MM.1S (cell line): ENCODE data around the gene RASGEF1C.

Experiments
- DNase-seq: peaks from one replicate; pipeline ENCODE4 v3.0.0-alpha.2; 2015
- H2AFZ ChIP-seq: fragments of 300-600 bp; sonication (generic); 2 replicates; pipeline ENCODE4 v1.6.0; 2016; ENCODE audit warnings: antibody characterized with exemption, low read length
- H3F3A ChIP-seq: fragments of 300-600 bp; sonication (generic); 2 replicates; pipeline ENCODE4 v1.6.1; 2016; ENCODE audit warnings: mild to moderate bottlenecking, antibody characterized with exemption, low read length, moderate library complexity, mixed read lengths; ENCODE audit not compliant: insufficient read depth
- H3K27ac ChIP-seq: fragments of 300-600 bp; sonication (generic); 2 replicates; pipeline ENCODE4 v1.5.1; 2016; ENCODE audit warnings: mild to moderate bottlenecking, low read length
- H3K27me3 ChIP-seq: fragments of 300-600 bp; sonication (generic); replicated peaks from 2 replicates; pipeline ENCODE4 v1.6.0; 2016; ENCODE audit warnings: low read length; ENCODE audit not compliant: insufficient read depth
- H3K36me3 ChIP-seq: fragments of 300-600 bp; sonication (generic); replicated peaks from 2 replicates; pipeline ENCODE4 v1.6.1; 2016; ENCODE audit warnings: mild to moderate bottlenecking, low read length, mixed read lengths; ENCODE audit not compliant: insufficient read depth
- H3K4me1 ChIP-seq: fragments of 300-600 bp; sonication (generic); 2 replicates; pipeline ENCODE4 v1.6.1; 2016; ENCODE audit warnings: low read length, mixed read lengths
- H3K4me2 ChIP-seq: fragments of 300-600 bp; sonication (generic); 2 replicates; pipeline ENCODE4 v1.6.0; 2016; ENCODE audit warnings: low read depth, low read length
- H3K4me3 ChIP-seq: fragments of 300-600 bp; sonication (generic); 2 replicates; pipeline ENCODE4 v1.5.1; 2016; ENCODE audit warnings: low read length, mixed read lengths
- H3K79me2 ChIP-seq: fragments of 300-600 bp; sonication (generic); 2 replicates; pipeline ENCODE4 v1.6.1; 2016; ENCODE audit warnings: mixed run types, low read length, mixed read lengths
- H3K9ac ChIP-seq: fragments of 300-600 bp; sonication (generic); 2 replicates; pipeline ENCODE4 v1.6.1; 2016; ENCODE audit warnings: low read length, mixed read lengths
- H3K9me2 ChIP-seq: fragments of 300-600 bp; sonication (generic); replicated peaks from 2 replicates; pipeline ENCODE4 v1.6.1; 2016; ENCODE audit warnings: mild to moderate bottlenecking, low read length, mixed read lengths; ENCODE audit not compliant: insufficient read depth
- H3K9me3 ChIP-seq: fragments of 300-600 bp; sonication (generic); replicated peaks from 2 replicates; pipeline ENCODE4 v1.6.1; 2016; ENCODE audit warnings: mild to moderate bottlenecking, low read length, mixed read lengths; ENCODE audit not compliant: insufficient read depth
- H4K20me1 ChIP-seq: fragments of 300-600 bp; sonication (generic); 2 replicates; pipeline ENCODE4 v1.6.1; 2016; ENCODE audit warnings: mild to moderate bottlenecking, low read length, moderate library complexity, mixed read lengths; ENCODE audit not compliant: insufficient read depth
- EZH2 ChIP-seq: fragments of 300-600 bp; sonication (generic); optimal IDR thresholded peaks from 2 replicates; pipeline ENCODE3; 2017; ENCODE audit warnings: low read depth, mild to moderate bottlenecking, antibody characterized with exemption, low read length, mixed read lengths
- EZH2phosphoT487 ChIP-seq: fragments of 300-600 bp; sonication (generic); IDR thresholded peaks from 2 replicates; pipeline ENCODE4 v1.6.1; 2018; ENCODE audit warnings: antibody characterized with exemption, low read length
- TF ChIP-seq, protein P1 (sequence below): fragments of 300-600 bp; sonication (generic); IDR thresholded peaks from 2 replicates; pipeline ENCODE4 v1.5.1; 2016; ENCODE audit warnings: antibody characterized with exemption, low read length, mixed read lengths

Gene RASGEF1C

DNA sequence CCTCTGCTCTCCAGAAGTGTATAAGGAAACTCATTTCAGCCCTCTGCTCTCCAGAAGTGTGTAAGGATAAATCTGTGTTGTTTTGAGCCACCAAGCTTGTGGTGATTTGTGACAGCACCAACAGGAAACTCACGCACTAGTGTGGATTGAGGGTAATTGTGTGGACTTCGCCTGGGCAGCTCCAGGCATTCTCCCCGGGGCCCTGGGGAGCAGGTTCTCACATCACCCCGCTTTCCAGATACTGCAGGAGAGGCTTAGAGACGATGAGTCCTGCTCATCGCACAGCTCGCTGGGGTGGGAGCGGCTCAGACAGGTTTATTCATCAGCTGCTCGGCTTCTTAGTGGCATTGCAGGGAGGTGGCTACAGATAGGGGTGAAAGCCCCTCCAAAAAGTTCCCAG lies 99.1 kb downstream of the RASGEF1C start:
- Histone ChIP-seq H4K20me1 (no peaks in the 10 kb centered on the region), H3K4me2 (no peak overlapping the region), H3K9ac (no peak overlapping the region), H3F3A (no peaks in the 10 kb centered on the region), H3K36me3 (no peaks in the 10 kb centered on the region), H3K79me2 (no peaks in the 10 kb centered on the region), H3K27me3 (peaks cover 33% of the 10 kb centered on the region), H3K27ac (no peak overlapping the region), H3K4me1 (no peaks in the 10 kb centered on the region), H2AFZ (no peak overlapping the region), H3K9me3 (no peaks in the 10 kb centered on the region), H3K4me3 (no peak overlapping the region), H3K9me2 (no peaks in the 10 kb centered on the region)
- no peak for DNase-seq
- TF ChIP-seq EZH2 (no peak), EZH2phosphoT487 (no peak)
- TF ChIP-seq, protein P1, sequence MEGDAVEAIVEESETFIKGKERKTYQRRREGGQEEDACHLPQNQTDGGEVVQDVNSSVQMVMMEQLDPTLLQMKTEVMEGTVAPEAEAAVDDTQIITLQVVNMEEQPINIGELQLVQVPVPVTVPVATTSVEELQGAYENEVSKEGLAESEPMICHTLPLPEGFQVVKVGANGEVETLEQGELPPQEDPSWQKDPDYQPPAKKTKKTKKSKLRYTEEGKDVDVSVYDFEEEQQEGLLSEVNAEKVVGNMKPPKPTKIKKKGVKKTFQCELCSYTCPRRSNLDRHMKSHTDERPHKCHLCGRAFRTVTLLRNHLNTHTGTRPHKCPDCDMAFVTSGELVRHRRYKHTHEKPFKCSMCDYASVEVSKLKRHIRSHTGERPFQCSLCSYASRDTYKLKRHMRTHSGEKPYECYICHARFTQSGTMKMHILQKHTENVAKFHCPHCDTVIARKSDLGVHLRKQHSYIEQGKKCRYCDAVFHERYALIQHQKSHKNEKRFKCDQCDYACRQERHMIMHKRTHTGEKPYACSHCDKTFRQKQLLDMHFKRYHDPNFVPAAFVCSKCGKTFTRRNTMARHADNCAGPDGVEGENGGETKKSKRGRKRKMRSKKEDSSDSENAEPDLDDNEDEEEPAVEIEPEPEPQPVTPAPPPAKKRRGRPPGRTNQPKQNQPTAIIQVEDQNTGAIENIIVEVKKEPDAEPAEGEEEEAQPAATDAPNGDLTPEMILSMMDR = no peak

DNA sequence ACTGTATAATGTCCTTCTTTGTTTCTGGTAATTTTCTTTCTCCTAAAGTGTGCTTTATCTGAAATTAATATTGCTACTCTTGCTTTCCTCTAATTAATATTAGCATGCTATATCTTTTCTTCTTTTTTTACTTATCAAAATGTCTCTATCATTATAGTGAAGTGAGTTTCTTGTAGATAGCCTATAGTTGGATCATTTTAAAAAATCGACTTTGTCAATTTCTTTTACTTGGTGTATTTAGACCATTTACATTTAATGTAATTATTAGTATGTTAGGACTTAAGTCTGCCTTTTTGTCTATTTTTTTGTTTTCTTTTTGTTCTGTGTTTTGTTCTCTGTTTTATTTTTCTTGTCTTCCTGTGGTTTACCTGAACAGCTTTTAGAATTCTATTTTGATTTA lies 102.0 kb downstream of the RASGEF1C start:
- Histone ChIP-seq H3K9ac (no peak overlapping the region), H3K9me2 (no peaks in the 10 kb centered on the region), H3K27ac (no peak overlapping the region), H3K9me3 (no peaks in the 10 kb centered on the region), H3K4me3 (no peak overlapping the region), H3K36me3 (no peaks in the 10 kb centered on the region), H3K4me2 (no peak overlapping the region), H3F3A (no peaks in the 10 kb centered on the region), H2AFZ (no peak overlapping the region), H4K20me1 (no peaks in the 10 kb centered on the region), H3K27me3 (peaks cover 49% of the 10 kb centered on the region), H3K4me1 (no peaks in the 10 kb centered on the region), H3K79me2 (no peaks in the 10 kb centered on the region)
- TF ChIP-seq, protein P1 = no peak
- TF ChIP-seq EZH2phosphoT487 (no peak), EZH2 (no peak)
- DNase-seq = no peak

DNA sequence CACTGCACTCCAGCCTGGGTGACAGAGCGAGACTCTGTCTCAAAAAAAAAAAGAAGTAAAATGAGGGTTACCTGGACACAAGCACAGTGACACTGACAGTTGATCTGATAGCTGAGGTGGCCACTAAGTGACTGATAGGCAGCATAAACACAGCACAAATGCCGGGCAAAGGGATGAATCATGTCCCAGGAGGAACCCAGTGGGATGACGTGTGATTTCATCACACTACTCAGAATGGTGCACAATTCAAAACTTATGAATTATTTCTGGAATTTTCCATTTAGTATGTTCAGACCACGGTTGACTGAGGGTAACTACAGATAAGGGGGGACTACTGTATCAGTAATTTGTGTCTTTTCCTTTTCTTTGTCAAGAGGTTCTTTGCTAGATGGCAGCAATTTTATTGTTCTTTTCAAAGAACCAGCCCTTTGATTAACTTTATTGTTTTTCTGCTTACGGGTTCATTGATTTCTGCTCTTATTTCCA lies 103.1 kb downstream of the RASGEF1C start:
- Histone ChIP-seq H3K4me1 (no peaks in the 10 kb centered on the region), H3K9me2 (no peaks in the 10 kb centered on the region), H3K27ac (no peak overlapping the region), H2AFZ (no peak overlapping the region), H3K9me3 (no peaks in the 10 kb centered on the region), H3F3A (no peaks in the 10 kb centered on the region; the same call in 1 of the 2 replicates), H3K4me2 (no peak overlapping the region), H3K36me3 (no peaks in the 10 kb centered on the region), H3K27me3 (peaks cover 61% of the 10 kb centered on the region), H4K20me1 (no peaks in the 10 kb centered on the region), H3K79me2 (no peaks in the 10 kb centered on the region), H3K4me3 (no peak overlapping the region), H3K9ac (no peak overlapping the region)
- no peak for DNase-seq
- TF ChIP-seq EZH2phosphoT487 (no peak), EZH2 (no peak)
- TF ChIP-seq, protein P1 = no peak
